Keratinocyte (primary cell): ENCODE results near the gene CD8B. TPM values are rescaled to one million over a fixed set of nuclear protein-coding genes. Genes with fewer than 3 reads are reported as not detected.
"Not testable (repeated sequence)": the region's sequence is repeated elsewhere in the genome, so short reads cannot be mapped to it uniquely, and the experiment has no call there.

ENCODE experiments used
- DNase-seq: peaks from one replicate; pipeline ENCODE4 v3.0.0-alpha.2; 2011; ENCODE audit warnings: low read depth, missing footprints, low spot score
- FAIRE-seq: peaks from 2 replicates; lab custom pipeline; 2011; peaks lifted over from hg19 to GRCh38; lab: Jason Lieb, UNC
- H2AFZ ChIP-seq: 2 replicates; pipeline ENCODE4 v1.6.0; 2012; ENCODE audit warnings: low read length, control low read depth, inconsistent platforms; ENCODE audit not compliant: control insufficient read depth
- H3K27ac ChIP-seq: 2 replicates; pipeline ENCODE4 v1.5.1; 2011; ENCODE audit warnings: low read length; ENCODE audit not compliant: control insufficient read depth, insufficient read depth
- H3K27me3 ChIP-seq: 3 replicates; pipeline ENCODE4 v1.6.0; 2011; ENCODE audit warnings: low read length; ENCODE audit not compliant: control insufficient read depth, insufficient read depth; ENCODE audit errors: extremely low read depth
- H3K36me3 ChIP-seq, 2 experiments: 2 replicates in 1 of 2; 3 replicates in 1 of 2; pipeline ENCODE4 v1.5.1; 2011; ENCODE audit warnings: low read length in 2 of 2, mild to moderate bottlenecking in 1 of 2; ENCODE audit not compliant: control insufficient read depth in 2 of 2, insufficient read depth in 2 of 2; ENCODE audit errors: extremely low read depth in 1 of 2
- H3K4me1 ChIP-seq: 3 replicates; pipeline ENCODE4 v1.5.1; 2011; ENCODE audit warnings: low read length; ENCODE audit not compliant: control insufficient read depth, insufficient read depth; ENCODE audit errors: extremely low read depth
- H3K4me2 ChIP-seq: 3 replicates; pipeline ENCODE4 v1.6.0; 2011; ENCODE audit warnings: low read depth, low read length; ENCODE audit not compliant: control insufficient read depth, insufficient read depth; ENCODE audit errors: extremely low read depth
- H3K4me3 ChIP-seq, 3 experiments: fragments of 200-600 bp in 1 of 3; sonication (generic) in 1 of 3; 2 replicates in 2 of 3; 3 replicates in 1 of 3; pipeline ENCODE4 v1.5.1; 2011 to 2016; ENCODE audit warnings: low read length in 3 of 3, mild to moderate bottlenecking in 3 of 3, control low read depth in 2 of 3, inconsistent platforms in 1 of 3, low read depth in 1 of 3, mixed read lengths in 1 of 3, mixed run types in 1 of 3, moderate library complexity in 1 of 3; ENCODE audit not compliant: control insufficient read depth in 2 of 3, insufficient read depth in 2 of 3; ENCODE audit errors: extremely low read depth in 1 of 3
- H3K79me2 ChIP-seq: 2 replicates; pipeline ENCODE4 v1.6.0; 2012; ENCODE audit warnings: low read length; ENCODE audit not compliant: control insufficient read depth, insufficient read depth
- H3K9ac ChIP-seq: 3 replicates; pipeline ENCODE4 v1.6.0; 2011; ENCODE audit warnings: low read length; ENCODE audit not compliant: control insufficient read depth, insufficient read depth; ENCODE audit errors: extremely low read depth
- H3K9me1 ChIP-seq: 3 replicates; pipeline ENCODE4 v1.6.0; 2011; ENCODE audit warnings: low read length; ENCODE audit not compliant: control insufficient read depth, insufficient read depth; ENCODE audit errors: extremely low read depth
- H3K9me3 ChIP-seq: 2 replicates; pipeline ENCODE4 v1.5.1; 2012; ENCODE audit warnings: low read depth, low read length; ENCODE audit not compliant: control insufficient read depth
- H4K20me1 ChIP-seq: 3 replicates; pipeline ENCODE4 v1.6.0; 2011; ENCODE audit warnings: low read length; ENCODE audit not compliant: control insufficient read depth, insufficient read depth; ENCODE audit errors: extremely low read depth
- dilution Hi-C: fragments of 300-500 bp; cut with MboI; formaldehyde crosslinking; loops from one replicate; pipeline ENCODE4 v1.7.0; 2020; ENCODE audit warnings: low sequenced_read_pairs; ENCODE audit not compliant: extremely low pct_ligation_motif_present
- polyA plus RNA-seq, 5 experiments: library from polyadenylated mRNA; depleted of rRNA in 3 of 5; stranded (reverse) in 3 of 5; stranded (forward) in 1 of 5; unstranded in 1 of 5; fragments of >200 nt; gene quantifications; 1 replicate in 1 of 5; 2 replicates in 3 of 5; 3 replicates in 1 of 5; pipeline versions ENCODE4 v1.2.1 to v1.2.3, GENCODE V29; 2011 to 2012; ENCODE audit warnings: missing spikeins in 2 of 5, low read depth in 1 of 5, low replicate concordance in 1 of 5

The CD8B gene
- polyA plus RNA-seq, 1 donor (not counting 4 experiments of a cell fraction or from before 2014, with no cell fraction given): not detected

DNA sequence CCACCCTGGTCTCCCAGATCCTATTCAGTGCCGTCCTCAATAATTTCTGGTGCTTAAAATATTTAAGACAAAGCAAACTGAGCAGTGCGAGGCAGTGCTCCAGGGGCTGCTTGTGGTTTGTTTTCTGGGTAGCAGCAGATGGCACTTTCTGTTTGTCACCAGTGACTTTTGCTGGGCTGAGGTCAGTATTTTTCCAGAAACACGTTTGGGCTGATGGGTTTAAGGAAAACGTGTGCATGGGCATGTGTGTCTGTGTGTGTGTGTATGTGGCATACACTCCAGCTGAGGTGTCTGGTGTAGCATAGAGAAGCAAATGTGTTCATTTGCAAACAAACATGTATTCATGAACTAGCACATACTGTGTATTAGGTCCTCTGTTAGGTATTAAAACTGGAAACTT lies 10.1 kb downstream of the CD8B start:
- DNase-seq, H3K4me2 ChIP-seq, dilution Hi-C loops, H3K4me1 ChIP-seq, H3K9me3 ChIP-seq, H2AFZ ChIP-seq, H3K27ac ChIP-seq, H3K79me2 ChIP-seq, H3K9me1 ChIP-seq, H3K9ac ChIP-seq, H4K20me1 ChIP-seq, H3K36me3 ChIP-seq, FAIRE-seq, H3K27me3 ChIP-seq, H3K4me3 ChIP-seq: not testable (repeated sequence)

DNA sequence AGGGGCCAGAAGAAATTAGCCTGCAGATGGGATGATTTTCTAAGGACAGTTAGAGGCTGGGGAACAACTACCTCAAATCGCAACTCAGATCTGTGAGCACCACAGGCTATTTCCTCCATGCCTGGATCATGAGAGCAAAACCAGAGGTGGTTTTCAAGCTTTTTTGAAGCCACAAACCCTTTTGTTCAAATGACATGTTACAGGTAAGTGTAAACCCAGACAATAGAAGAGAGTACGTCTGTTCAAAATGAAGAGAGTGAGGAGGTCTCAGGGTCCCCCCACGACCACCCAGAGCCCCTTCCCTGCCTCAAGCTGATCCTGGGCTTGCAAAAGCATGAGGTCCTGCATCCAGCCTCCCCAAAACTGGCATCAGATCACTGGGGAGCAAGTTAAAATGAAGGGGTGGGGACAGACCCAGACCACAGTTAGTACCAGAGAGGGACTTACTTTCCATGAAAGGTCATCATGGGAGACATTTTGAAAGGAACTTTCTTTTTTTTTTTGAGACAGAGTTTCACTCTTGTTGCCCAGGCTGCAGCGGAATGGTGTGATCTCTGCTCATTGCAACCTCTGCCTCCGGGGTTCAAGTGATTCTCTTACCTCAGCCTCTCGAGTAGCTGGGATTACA lies 19.0 kb downstream of the CD8B start:
- H3K9ac ChIP-seq, H4K20me1 ChIP-seq, H3K27me3 ChIP-seq, H2AFZ ChIP-seq, DNase-seq, dilution Hi-C loops, FAIRE-seq, H3K4me3 ChIP-seq, H3K9me1 ChIP-seq, H3K9me3 ChIP-seq, H3K27ac ChIP-seq, H3K79me2 ChIP-seq, H3K4me2 ChIP-seq, H3K36me3 ChIP-seq, H3K4me1 ChIP-seq: not testable (repeated sequence)

DNA sequence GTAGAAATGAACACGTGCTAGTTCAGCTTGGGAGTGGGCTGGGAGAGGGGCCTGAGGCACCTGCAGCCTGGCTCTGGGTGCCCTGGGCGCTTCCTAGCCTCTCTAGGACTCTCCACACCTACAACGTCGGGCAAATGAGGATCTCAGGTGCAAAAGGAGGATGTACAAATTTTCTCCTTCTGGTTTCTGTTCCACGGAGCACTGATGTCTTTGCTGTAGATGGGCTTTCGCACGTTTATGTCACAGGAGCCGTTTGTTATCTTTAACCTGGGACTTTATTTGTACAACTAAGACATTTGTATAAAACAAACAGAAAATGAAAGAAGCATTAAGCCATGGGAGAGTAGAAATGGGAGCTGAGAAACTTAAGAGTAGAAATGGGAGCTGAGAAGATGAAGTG lies 20.4 kb downstream of the CD8B start:
- H3K36me3 ChIP-seq, H3K4me2 ChIP-seq, H3K9me1 ChIP-seq, H3K9me3 ChIP-seq, H3K79me2 ChIP-seq, H3K27ac ChIP-seq, FAIRE-seq, dilution Hi-C loops, H3K27me3 ChIP-seq, H3K4me1 ChIP-seq, H4K20me1 ChIP-seq, H2AFZ ChIP-seq, H3K4me3 ChIP-seq, DNase-seq, H3K9ac ChIP-seq: not testable (repeated sequence)

DNA sequence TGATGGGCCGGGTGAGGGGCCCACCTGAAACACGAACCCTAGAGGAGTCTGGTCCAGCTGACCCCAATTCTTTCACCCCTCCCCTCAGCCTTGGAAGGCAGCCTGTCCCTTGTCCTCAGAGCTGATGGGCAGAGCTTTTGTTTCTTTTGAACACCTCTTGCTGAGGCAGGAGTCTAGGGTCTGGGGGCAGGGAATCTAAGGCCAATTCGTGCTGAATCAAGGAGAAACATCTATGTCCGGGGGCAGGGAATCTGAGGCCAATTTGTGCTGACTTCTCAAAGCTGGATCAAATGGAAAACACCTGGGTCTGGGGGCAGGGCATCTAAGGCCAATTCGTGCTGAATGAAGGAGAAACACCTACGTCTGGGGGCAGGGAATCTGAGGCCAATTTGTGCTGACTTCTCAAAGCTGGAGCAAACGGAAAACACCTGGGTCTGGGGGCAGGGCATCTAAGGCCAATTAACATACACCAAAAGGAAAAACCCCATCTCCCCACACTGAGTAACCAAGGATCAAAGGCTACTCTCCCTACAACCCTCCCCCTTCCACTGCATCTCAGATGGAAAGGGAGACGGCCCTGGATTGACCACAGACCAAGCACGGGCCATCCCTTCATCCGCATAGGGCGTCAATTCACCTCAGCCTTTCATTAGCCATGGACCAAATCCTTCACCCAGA lies 21.7 kb downstream of the CD8B start:
- H3K27ac ChIP-seq, H4K20me1 ChIP-seq, H3K79me2 ChIP-seq, DNase-seq, H3K4me2 ChIP-seq, H3K36me3 ChIP-seq, H2AFZ ChIP-seq, H3K4me3 ChIP-seq, H3K9ac ChIP-seq, FAIRE-seq, dilution Hi-C loops, H3K27me3 ChIP-seq, H3K9me1 ChIP-seq, H3K9me3 ChIP-seq, H3K4me1 ChIP-seq: not testable (repeated sequence)

DNA sequence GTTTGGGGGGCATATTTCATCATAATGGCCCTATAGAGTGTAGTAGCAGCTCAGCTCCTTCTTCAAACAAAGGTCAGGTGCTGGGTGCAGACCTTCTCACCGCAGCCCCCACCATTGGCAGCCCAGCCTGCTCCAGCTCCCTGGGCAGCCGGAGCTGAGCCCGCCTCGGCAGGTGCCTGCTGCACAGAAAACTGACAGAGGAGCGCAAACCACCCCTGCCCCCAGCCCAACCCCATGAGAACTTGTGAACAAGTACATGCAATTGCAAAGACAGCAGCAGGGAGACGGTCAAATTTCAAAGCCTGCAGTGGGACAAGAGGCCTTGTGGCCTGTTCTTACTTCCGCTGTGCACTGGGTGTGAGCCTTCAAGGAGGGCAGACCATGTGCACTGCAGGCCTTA lies 22.2 kb downstream of the CD8B start:
- FAIRE-seq, DNase-seq: not testable (repeated sequence)

More for the DNA sequence above, 22.2 kb downstream of the CD8B start:
- H3K9me3 ChIP-seq, H3K27me3 ChIP-seq, H3K4me3 ChIP-seq, H3K79me2 ChIP-seq, H3K9ac ChIP-seq, H2AFZ ChIP-seq, H3K4me1 ChIP-seq, H3K9me1 ChIP-seq, H3K36me3 ChIP-seq, H3K27ac ChIP-seq, H3K4me2 ChIP-seq, dilution Hi-C loops, H4K20me1 ChIP-seq: not testable (repeated sequence)
